Measurements from ENCODE around the gene RFX1. TPM values are rescaled to one million over a fixed set of nuclear protein-coding genes. Genes with fewer than 3 reads are reported as not detected.
A peak's percentile ranks its signal among the peaks of the same experiment; 100 is the strongest.

RFX1 gene
- total and polyA plus RNA-seq, 9 of the 15 experiments (the other 6 are each of a cell fraction or from before 2014, with no cell fraction given) = 0.14 to 19.3 (median 1.2) TPM

DNA sequence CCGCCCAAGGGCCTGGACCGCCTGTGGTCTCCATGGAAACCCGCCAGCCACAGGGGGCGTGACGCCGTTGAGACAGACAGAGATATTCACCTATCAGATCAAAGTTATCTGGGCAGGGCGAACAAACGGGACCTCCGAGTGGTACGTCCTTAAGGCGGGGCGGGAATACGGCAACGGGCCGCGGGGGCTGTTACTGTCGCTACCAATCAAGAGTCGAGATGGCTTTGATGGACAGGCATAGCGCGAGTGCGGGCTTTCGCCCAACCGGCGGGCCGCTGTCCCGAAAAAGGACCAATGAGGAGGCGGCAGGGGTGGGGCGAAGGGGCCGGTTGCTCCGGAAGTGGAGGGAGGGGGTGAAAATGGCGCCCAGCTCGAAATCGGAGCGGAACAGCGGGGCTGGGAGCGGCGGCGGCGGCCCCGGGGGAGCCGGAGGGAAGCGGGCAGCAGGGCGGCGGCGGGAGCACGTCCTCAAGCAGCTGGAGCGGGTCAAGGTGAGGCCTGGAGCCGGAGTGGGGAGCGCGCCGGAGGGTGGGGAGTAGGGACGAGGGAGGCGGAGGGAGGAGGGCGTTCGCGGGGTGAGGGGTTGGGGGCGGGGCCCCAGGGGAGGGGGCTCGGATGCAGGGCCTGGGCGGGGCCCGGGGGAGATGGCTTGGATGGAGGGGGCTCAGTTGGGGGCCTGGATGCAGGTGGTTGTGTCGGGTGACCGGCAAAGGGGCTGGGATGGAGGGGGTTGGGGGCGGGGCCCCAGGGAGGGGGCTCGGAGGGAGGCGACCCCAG, 53.8 kb downstream of the RFX1 start, which contains the start of gene DCAF15 (continued):
- TF ChIP-seq, protein P1, sequence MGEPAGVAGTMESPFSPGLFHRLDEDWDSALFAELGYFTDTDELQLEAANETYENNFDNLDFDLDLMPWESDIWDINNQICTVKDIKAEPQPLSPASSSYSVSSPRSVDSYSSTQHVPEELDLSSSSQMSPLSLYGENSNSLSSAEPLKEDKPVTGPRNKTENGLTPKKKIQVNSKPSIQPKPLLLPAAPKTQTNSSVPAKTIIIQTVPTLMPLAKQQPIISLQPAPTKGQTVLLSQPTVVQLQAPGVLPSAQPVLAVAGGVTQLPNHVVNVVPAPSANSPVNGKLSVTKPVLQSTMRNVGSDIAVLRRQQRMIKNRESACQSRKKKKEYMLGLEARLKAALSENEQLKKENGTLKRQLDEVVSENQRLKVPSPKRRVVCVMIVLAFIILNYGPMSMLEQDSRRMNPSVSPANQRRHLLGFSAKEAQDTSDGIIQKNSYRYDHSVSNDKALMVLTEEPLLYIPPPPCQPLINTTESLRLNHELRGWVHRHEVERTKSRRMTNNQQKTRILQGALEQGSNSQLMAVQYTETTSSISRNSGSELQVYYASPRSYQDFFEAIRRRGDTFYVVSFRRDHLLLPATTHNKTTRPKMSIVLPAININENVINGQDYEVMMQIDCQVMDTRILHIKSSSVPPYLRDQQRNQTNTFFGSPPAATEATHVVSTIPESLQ (CRISPR knock-in tag; IDR thresholded peaks at IDR 0.05) = no peak
- TF ChIP-seq RAD51 (IDR thresholded peaks at IDR 0.05; ENCODE audit: borderline replicate concordance, low read depth) (no peak), NFRKB (IDR thresholded peaks at IDR 0.05; ENCODE audit: low read depth) (peak; percentile 86), SP2 (IDR thresholded peaks at IDR 0.05; ENCODE audit: extremely low read depth, low read depth, low read length, poor library complexity, severe bottlenecking) (peak; percentile 94)
- TF ChIP-seq, protein P2, sequence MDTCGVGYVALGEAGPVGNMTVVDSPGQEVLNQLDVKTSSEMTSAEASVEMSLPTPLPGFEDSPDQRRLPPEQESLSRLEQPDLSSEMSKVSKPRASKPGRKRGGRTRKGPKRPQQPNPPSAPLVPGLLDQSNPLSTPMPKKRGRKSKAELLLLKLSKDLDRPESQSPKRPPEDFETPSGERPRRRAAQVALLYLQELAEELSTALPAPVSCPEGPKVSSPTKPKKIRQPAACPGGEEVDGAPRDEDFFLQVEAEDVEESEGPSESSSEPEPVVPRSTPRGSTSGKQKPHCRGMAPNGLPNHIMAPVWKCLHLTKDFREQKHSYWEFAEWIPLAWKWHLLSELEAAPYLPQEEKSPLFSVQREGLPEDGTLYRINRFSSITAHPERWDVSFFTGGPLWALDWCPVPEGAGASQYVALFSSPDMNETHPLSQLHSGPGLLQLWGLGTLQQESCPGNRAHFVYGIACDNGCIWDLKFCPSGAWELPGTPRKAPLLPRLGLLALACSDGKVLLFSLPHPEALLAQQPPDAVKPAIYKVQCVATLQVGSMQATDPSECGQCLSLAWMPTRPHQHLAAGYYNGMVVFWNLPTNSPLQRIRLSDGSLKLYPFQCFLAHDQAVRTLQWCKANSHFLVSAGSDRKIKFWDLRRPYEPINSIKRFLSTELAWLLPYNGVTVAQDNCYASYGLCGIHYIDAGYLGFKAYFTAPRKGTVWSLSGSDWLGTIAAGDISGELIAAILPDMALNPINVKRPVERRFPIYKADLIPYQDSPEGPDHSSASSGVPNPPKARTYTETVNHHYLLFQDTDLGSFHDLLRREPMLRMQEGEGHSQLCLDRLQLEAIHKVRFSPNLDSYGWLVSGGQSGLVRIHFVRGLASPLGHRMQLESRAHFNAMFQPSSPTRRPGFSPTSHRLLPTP (IDR thresholded peaks at IDR 0.05; ENCODE audit: borderline replicate concordance, extremely low read depth, insufficient read length) = no peak
- TF ChIP-seq, protein P3, sequence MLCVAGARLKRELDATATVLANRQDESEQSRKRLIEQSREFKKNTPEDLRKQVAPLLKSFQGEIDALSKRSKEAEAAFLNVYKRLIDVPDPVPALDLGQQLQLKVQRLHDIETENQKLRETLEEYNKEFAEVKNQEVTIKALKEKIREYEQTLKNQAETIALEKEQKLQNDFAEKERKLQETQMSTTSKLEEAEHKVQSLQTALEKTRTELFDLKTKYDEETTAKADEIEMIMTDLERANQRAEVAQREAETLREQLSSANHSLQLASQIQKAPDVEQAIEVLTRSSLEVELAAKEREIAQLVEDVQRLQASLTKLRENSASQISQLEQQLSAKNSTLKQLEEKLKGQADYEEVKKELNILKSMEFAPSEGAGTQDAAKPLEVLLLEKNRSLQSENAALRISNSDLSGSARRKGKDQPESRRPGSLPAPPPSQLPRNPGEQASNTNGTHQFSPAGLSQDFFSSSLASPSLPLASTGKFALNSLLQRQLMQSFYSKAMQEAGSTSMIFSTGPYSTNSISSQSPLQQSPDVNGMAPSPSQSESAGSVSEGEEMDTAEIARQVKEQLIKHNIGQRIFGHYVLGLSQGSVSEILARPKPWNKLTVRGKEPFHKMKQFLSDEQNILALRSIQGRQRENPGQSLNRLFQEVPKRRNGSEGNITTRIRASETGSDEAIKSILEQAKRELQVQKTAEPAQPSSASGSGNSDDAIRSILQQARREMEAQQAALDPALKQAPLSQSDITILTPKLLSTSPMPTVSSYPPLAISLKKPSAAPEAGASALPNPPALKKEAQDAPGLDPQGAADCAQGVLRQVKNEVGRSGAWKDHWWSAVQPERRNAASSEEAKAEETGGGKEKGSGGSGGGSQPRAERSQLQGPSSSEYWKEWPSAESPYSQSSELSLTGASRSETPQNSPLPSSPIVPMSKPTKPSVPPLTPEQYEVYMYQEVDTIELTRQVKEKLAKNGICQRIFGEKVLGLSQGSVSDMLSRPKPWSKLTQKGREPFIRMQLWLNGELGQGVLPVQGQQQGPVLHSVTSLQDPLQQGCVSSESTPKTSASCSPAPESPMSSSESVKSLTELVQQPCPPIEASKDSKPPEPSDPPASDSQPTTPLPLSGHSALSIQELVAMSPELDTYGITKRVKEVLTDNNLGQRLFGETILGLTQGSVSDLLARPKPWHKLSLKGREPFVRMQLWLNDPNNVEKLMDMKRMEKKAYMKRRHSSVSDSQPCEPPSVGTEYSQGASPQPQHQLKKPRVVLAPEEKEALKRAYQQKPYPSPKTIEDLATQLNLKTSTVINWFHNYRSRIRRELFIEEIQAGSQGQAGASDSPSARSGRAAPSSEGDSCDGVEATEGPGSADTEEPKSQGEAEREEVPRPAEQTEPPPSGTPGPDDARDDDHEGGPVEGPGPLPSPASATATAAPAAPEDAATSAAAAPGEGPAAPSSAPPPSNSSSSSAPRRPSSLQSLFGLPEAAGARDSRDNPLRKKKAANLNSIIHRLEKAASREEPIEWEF (CRISPR knock-in tag; IDR thresholded peaks at IDR 0.05) = no peak
